Thyroid gland (tissue), 4 donors: ENCODE results near the gene EHBP1. TPM values are rescaled to one million over a fixed set of nuclear protein-coding genes. Genes with fewer than 3 reads are reported as not detected.

ENCODE experiments used
- DNase-seq, 2 donors: peaks; one replicate each; pipeline ENCODE4 v3.0.0-alpha.2; 2019
- H3K27ac ChIP-seq, 3 donors: fragments of 200-600 bp; sonication (generic); 1 replicate in 2 of 3; 2 replicates in 1 of 3; pipeline ENCODE4 v1.5.1; 2016 to 2019; ENCODE audit warnings: mild to moderate bottlenecking in 1 of 3, moderate library complexity in 1 of 3
- H3K27me3 ChIP-seq: fragments of 200-600 bp; sonication (generic); one replicate; pipeline ENCODE4 v1.5.1; 2019
- H3K36me3 ChIP-seq, 2 donors: fragments of 200-600 bp; sonication (generic); one replicate each; pipeline ENCODE4 v1.5.1; 2016 to 2019
- H3K4me1 ChIP-seq, 2 donors: fragments of 200-600 bp; sonication (generic); one replicate each; pipeline ENCODE4 v1.5.1; 2017 to 2019
- H3K4me3 ChIP-seq, 3 donors: fragments of 200-600 bp; sonication (generic); replicated peaks in 1 of 3; 1 replicate in 2 of 3; 2 replicates in 1 of 3; pipeline ENCODE4 v1.5.1; 2016; ENCODE audit warnings: mild to moderate bottlenecking in 1 of 3
- H3K9me3 ChIP-seq: fragments of 200-600 bp; sonication (generic); one replicate; pipeline ENCODE4 v1.5.1; 2017
- POLR2A ChIP-seq, 2 donors: fragments of 450-650 bp; IDR thresholded peaks; one replicate each; pipeline ENCODE4 v1.6.1; 2017; ENCODE audit warnings: antibody characterized with exemption in 2 of 2, mild to moderate bottlenecking in 2 of 2, moderate library complexity in 1 of 2
- WGBS, 2 donors: methylation state at CpG; one replicate each; pipeline ENCODE4 v1.1.5; 2017; 5-methylcytosine and 5-hydroxymethylcytosine counted together
- intact Hi-C: fragments of 100-400 bp; cut with DNase I; formaldehyde crosslinking; loops from one replicate; pipeline ENCODE4 v1.15.1; 2023
- total RNA-seq, 4 donors: library from RNA; depleted of rRNA; stranded (reverse); fragments of >200 nt; gene quantifications; one replicate each; pipeline ENCODE4 v1.2.3, GENCODE V29; 2016
- TF ChIP-seq, protein P1 (sequence below), 6 experiments: fragments of 200-600 bp in 3 of 6; fragments of 450-650 bp in 3 of 6; sonication (generic) in 3 of 6; IDR thresholded peaks; one replicate each; pipeline ENCODE4 v1.5.1; 2016 to 2019; ENCODE audit warnings: antibody characterized with exemption in 6 of 6, mild to moderate bottlenecking in 2 of 6, inconsistent platforms in 1 of 6, moderate library complexity in 1 of 6

EHBP1 gene
- total RNA-seq, 4 donors from 2014 or later, result 49.9 to 68.8 (median 57.0) TPM

DNA sequence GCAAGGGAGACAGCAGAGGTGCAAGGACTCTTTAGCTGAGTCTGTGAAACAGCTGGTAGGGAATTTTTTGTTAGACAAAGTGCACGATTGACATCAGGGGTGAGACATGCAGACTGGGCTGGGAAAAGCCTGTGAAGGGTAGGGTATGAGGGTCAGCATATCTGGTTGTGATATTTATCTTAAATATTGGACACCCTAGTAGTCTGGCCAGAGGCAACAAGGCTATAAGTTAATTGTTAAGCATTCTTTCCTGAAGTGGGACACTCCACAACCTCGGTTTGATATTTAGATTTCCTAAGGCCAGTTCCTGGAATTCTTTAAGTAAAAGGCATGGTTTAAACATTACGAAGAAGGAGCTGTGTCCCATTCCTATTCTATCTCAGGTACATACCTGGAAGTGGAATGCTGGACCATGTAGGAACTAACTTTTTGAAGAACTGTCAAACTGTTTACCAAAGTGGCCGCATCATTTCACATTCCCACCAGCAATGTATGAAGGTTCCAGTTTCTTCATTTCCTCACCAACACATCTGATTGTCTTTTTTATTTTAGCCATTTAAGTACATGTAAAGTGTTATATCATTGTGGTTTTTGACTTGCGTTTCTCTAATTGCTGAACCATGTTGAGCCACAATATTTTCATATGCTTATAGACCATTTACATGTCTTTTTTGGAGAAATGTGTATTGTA lies 22.5 kb downstream of the EHBP1 start:
- no peak for DNase-seq
- Histone ChIP-seq H3K36me3 (no peaks in the 10 kb centered on the region), H3K27me3 (no peaks in the 10 kb centered on the region), H3K4me1 (peaks cover 0 to 12% of the 10 kb centered on the region in 2 donors), H3K4me3 (no peak overlapping the region), H3K27ac (no peak overlapping the region), H3K9me3 (no peaks in the 10 kb centered on the region)
- intact Hi-C loops, result no loop called here
- TF ChIP-seq, protein P1, sequence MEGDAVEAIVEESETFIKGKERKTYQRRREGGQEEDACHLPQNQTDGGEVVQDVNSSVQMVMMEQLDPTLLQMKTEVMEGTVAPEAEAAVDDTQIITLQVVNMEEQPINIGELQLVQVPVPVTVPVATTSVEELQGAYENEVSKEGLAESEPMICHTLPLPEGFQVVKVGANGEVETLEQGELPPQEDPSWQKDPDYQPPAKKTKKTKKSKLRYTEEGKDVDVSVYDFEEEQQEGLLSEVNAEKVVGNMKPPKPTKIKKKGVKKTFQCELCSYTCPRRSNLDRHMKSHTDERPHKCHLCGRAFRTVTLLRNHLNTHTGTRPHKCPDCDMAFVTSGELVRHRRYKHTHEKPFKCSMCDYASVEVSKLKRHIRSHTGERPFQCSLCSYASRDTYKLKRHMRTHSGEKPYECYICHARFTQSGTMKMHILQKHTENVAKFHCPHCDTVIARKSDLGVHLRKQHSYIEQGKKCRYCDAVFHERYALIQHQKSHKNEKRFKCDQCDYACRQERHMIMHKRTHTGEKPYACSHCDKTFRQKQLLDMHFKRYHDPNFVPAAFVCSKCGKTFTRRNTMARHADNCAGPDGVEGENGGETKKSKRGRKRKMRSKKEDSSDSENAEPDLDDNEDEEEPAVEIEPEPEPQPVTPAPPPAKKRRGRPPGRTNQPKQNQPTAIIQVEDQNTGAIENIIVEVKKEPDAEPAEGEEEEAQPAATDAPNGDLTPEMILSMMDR (IDR thresholded peaks at IDR 0.05), result no peak
- no peak for TF ChIP-seq POLR2A (IDR thresholded peaks at IDR 0.05)
- WGBS, 2 donors, result 75 to 77% methylated on average over 5 of the region's 5 CpGs

DNA sequence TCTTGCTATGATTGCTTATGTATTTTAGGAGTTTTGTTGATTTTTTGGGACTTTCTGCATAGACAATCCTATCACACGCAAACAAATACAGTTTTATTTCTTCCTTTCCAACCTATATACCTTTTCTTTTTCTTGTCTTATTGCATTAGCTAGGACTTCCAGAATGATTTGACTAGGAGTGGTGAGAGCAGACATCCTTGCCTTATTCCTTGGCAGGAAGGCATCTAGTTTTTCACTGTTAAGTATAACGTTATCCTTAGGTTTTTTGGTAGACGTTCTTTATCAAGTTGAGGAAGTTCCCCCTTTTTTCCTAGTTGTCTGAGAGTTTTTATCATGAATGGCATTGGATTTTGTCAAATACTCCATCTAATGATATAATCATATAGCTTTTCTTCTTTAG lies 25.8 kb downstream of the EHBP1 start:
- WGBS, 2 donors, result 99% methylated on average over 3 of the region's 3 CpGs
- Histone ChIP-seq H3K9me3 (no peaks in the 10 kb centered on the region), H3K27me3 (no peaks in the 10 kb centered on the region), H3K4me1 (peaks cover 4 to 9% of the 10 kb centered on the region in 2 donors), H3K4me3 (no peak overlapping the region), H3K36me3 (no peaks in the 10 kb centered on the region), H3K27ac (no peak overlapping the region)
- TF ChIP-seq, protein P1 (IDR thresholded peaks at IDR 0.05), result no peak
- no peak for TF ChIP-seq POLR2A (IDR thresholded peaks at IDR 0.05)
- intact Hi-C loops, result no loop called here
- DNase-seq, result no peak

DNA sequence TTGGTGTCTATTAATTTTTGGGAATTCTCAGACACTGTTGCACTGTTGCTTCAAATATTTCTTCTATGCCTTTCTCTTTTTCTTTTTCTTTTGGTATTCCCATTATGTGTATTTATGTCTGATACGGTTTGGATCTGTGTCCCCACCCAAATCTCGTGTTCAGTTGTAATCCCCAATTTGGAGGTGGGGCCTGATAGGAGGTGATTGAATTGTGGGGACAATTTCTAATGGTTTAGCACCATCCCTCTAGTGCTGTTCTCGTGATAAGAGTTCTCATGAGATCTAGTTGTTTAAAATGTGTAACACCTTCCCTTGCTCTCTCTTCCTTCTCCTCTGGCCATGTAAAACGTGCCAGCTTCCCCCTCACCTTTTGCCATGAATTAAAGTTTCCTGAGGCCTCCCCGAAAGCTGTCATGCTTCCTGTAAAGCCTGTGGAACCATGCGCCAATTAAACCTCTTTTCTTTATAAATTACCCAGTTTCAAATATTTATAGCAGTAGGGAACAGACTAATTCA lies 26.8 kb downstream of the EHBP1 start:
- intact Hi-C loops, result no loop called here
- no peak for DNase-seq
- Histone ChIP-seq H3K27me3 (no peaks in the 10 kb centered on the region), H3K9me3 (no peaks in the 10 kb centered on the region), H3K4me3 (no peak overlapping the region), H3K4me1 (peaks cover 4 to 9% of the 10 kb centered on the region in 2 donors), H3K27ac (no peak overlapping the region), H3K36me3 (no peaks in the 10 kb centered on the region)
- 93 to 98% methylated on average over 6 of the region's 6 CpGs for WGBS, 2 donors
- TF ChIP-seq POLR2A (IDR thresholded peaks at IDR 0.05), result no peak
- TF ChIP-seq, protein P1 (IDR thresholded peaks at IDR 0.05), result no peak

DNA sequence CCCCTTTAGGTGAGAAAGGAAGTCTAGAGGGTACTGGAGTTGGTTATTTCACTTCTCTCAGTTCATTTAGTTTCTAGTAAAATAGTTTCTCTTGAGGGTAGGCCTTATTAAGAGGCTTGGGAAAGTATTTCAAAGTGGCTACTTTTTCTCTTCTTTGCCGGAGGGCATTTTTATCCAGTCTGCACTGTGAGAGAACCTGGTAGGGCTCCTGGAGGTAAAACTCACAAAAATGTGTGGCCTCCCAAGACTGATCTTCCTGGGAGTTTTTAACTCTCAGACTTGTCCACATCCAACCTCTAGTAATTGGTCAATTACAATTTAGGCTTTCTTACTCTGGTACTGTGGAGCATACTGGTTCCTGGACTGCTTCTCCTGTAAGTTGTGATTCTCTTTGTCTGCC lies 28.0 kb downstream of the EHBP1 start:
- WGBS, 2 donors, result 68 to 77% methylated on average over 1 of the region's 1 CpG
- intact Hi-C loops, result no loop called here
- Histone ChIP-seq H3K4me1 (peaks cover 4 to 9% of the 10 kb centered on the region in 2 donors), H3K27me3 (no peaks in the 10 kb centered on the region), H3K27ac (no peak overlapping the region), H3K36me3 (no peaks in the 10 kb centered on the region), H3K4me3 (no peak overlapping the region), H3K9me3 (no peaks in the 10 kb centered on the region)
- TF ChIP-seq, protein P1 (IDR thresholded peaks at IDR 0.05), result no peak
- no peak for DNase-seq

DNA sequence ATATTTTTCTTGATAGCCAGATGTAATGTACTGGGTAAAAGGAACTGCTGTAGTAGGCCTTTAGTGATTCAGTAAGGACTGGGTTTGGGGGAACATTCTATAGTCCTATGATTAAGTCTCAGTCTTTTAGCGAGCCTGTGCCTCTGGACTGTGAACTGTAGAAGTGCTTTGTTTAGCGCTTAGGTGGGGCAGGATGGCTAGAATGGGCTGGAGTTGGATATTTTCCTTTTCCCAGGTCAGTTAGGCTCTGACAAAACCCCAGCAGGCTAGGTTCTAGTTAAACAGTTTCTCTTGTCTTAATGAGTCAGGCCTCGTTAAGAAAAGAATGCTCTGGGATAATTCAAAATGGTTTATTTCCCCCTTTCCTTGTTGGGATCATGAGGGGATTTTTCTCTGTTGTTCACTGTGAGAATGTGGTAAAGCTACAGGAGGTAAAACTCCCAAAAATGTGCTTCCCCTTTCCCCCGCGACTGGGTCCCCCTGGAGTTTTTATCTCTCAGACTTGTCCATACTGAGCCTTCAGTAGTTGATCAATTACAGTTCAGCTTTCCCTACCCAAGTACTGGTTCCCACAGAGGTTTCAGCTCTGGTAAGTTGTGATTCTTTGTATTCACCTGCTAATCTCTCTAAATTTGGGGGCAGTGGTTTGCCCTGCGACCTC lies 31.5 kb downstream of the EHBP1 start:
- no peak for TF ChIP-seq POLR2A (IDR thresholded peaks at IDR 0.05)
- TF ChIP-seq, protein P1 (IDR thresholded peaks at IDR 0.05), result no peak
- H3K9me3 ChIP-seq, result no peaks in the 10 kb centered on the region
- DNase-seq, result no peak
- no peaks in the 10 kb centered on the region for H3K27me3 ChIP-seq
- H3K27ac ChIP-seq, result no peak overlapping the region
- intact Hi-C loops, result no loop called here
- 91 to 92% methylated on average over 6 of the region's 6 CpGs for WGBS, 2 donors
- peaks cover 13 to 18% of the 10 kb centered on the region in 2 donors for H3K4me1 ChIP-seq
- no peaks in the 10 kb centered on the region for H3K36me3 ChIP-seq
- no peak overlapping the region for H3K4me3 ChIP-seq
